A549 (cell line): Measurements from ENCODE around the gene TTLL11. TPM values are rescaled to one million over a fixed set of nuclear protein-coding genes. Genes with fewer than 3 reads are reported as not detected.

ENCODE experiments used
- ATAC-seq, 2 experiments: fragments of 200-7000 bp in 1 of 2; fragments of >200 bp in 1 of 2; cut with Nextera tagmentation in 1 of 2; cut with Tn5 transposase in 1 of 2; 3 replicates each; pipeline versions ENCODE4 v1.8.0 to v1.9.1; 2018 to 2020; ENCODE audit warnings: mild to moderate bottlenecking in 1 of 2, moderate library complexity in 1 of 2
- CTCF ChIA-PET: fragments of 300-600 bp; sonication (Branson Sonifier 250); formaldehyde crosslinking; extraction: SDS; loops from one replicate; lab custom pipeline; 2021; ENCODE audit warnings: antibody characterized with exemption, inconsistent platforms; lab: Yijun Ruan, JAX
- POLR2A ChIA-PET: fragments of 350-600 bp; formaldehyde crosslinking; extraction: SDS; loops from one replicate; lab custom pipeline; 2021; ENCODE audit warnings: antibody characterized with exemption, inconsistent platforms; lab: Yijun Ruan, JAX
- DNase-seq, 2 experiments: peaks; one replicate each; pipeline versions ENCODE4 v3.0.0 to v3.0.0-alpha.2; 2011 to 2016; ENCODE audit warnings: low read depth in 1 of 2, low spot score in 1 of 2
- FAIRE-seq: peaks from 2 replicates; lab custom pipeline; 2011; peaks lifted over from hg19 to GRCh38; lab: Jason Lieb, UNC
- H3K27ac ChIP-seq, 2 experiments: fragments of >200 bp; sonication (Bioruptor Twin); formaldehyde crosslinking; 3 replicates each; pipeline ENCODE4 v1.5.1; 2016 to 2017
- H3K4me1 ChIP-seq: fragments of >200 bp; sonication (Bioruptor Twin); formaldehyde crosslinking; 3 replicates; pipeline ENCODE4 v1.6.1; 2016
- H3K4me2 ChIP-seq: fragments of >200 bp; sonication (Bioruptor Twin); formaldehyde crosslinking; 3 replicates; pipeline ENCODE4 v1.6.1; 2016
- H3K4me3 ChIP-seq: fragments of >200 bp; sonication (Bioruptor Twin); formaldehyde crosslinking; 3 replicates; pipeline ENCODE4 v1.5.1; 2016
- H3K9me3 ChIP-seq: fragments of >200 bp; sonication (Bioruptor Twin); formaldehyde crosslinking; 3 replicates; pipeline ENCODE4 v1.6.1; 2016
- ATOH8 ChIP-seq: fragments of 250-450 bp; sonication (Bioruptor Pico); IDR thresholded peaks from 2 replicates; pipeline ENCODE4 v1.5.0; 2020; ENCODE audit warnings: low read depth, mild to moderate bottlenecking, moderate library complexity
- BCL3 ChIP-seq: fragments of >200 bp; sonication (Bioruptor Twin); formaldehyde crosslinking; IDR thresholded peaks from 3 replicates; pipeline ENCODE4 v1.6.1; 2016
- CBX2 ChIP-seq: fragments of 200-600 bp; sonication (generic); IDR thresholded peaks from 2 replicates; pipeline ENCODE4 v1.6.1; 2016; ENCODE audit warnings: low read depth, mild to moderate bottlenecking, borderline replicate concordance
- CEBPB ChIP-seq, 2 experiments: fragments of >200 bp in 1 of 2; sonication (Bioruptor Twin) in 1 of 2; formaldehyde crosslinking in 1 of 2; IDR thresholded peaks; 2 replicates each; pipeline ENCODE4 v1.6.1; 2012 to 2016
- CHD2 ChIP-seq: fragments of 150-350 bp; IDR thresholded peaks from 2 replicates; pipeline ENCODE4 v1.6.1; 2014; ENCODE audit warnings: low read length; ENCODE audit not compliant: partially characterized antibody
- EHF ChIP-seq: fragments of 250-450 bp; sonication (Bioruptor Pico); IDR thresholded peaks from 2 replicates; pipeline ENCODE4 v1.5.0; 2020; ENCODE audit warnings: mild to moderate bottlenecking
- ELK1 ChIP-seq: fragments of 150-350 bp; IDR thresholded peaks from 2 replicates; pipeline ENCODE4 v1.6.1; 2014; ENCODE audit warnings: low read depth, mild to moderate bottlenecking, low read length
- ESRRA ChIP-seq: fragments of 150-350 bp; IDR thresholded peaks from 2 replicates; pipeline ENCODE4 v1.6.1; 2014; ENCODE audit warnings: mild to moderate bottlenecking, low read length, borderline replicate concordance
- FOSB ChIP-seq: fragments of 250-450 bp; sonication (Bioruptor Pico); IDR thresholded peaks from 2 replicates; pipeline ENCODE4 v1.5.0; 2020; ENCODE audit warnings: mild to moderate bottlenecking, moderate library complexity
- FOSL2 ChIP-seq, 2 experiments: fragments of 450-650 bp in 1 of 2; fragments of >200 bp in 1 of 2; sonication (Bioruptor Twin) in 1 of 2; formaldehyde crosslinking; IDR thresholded peaks; 2 replicates each; pipeline versions ENCODE4 v1.5.0 to v1.6.1; 2016 to 2020; ENCODE audit warnings: mild to moderate bottlenecking in 1 of 2, moderate library complexity in 1 of 2
- HOXA7 ChIP-seq: fragments of 250-450 bp; sonication (Bioruptor Pico); IDR thresholded peaks from 2 replicates; pipeline ENCODE4 v1.5.0; 2020; ENCODE audit warnings: mild to moderate bottlenecking, moderate library complexity
- HOXB13 ChIP-seq: fragments of 250-450 bp; sonication (Bioruptor Pico); IDR thresholded peaks from 2 replicates; pipeline ENCODE4 v1.5.0; 2020; ENCODE audit warnings: low read depth, mild to moderate bottlenecking, moderate library complexity
- HOXB5 ChIP-seq: fragments of 250-450 bp; sonication (Bioruptor Pico); IDR thresholded peaks from 2 replicates; pipeline ENCODE4 v1.5.0; 2020; ENCODE audit warnings: mild to moderate bottlenecking, moderate library complexity
- JUN ChIP-seq, 2 experiments: fragments of >200 bp; sonication (Bioruptor Twin); formaldehyde crosslinking; IDR thresholded peaks; 2 replicates in 1 of 2; 3 replicates in 1 of 2; pipeline ENCODE4 v1.6.1; 2016 to 2017
- MAFK ChIP-seq: fragments of 450-650 bp; IDR thresholded peaks from 2 replicates; pipeline ENCODE4 v1.6.1; 2014; ENCODE audit not compliant: partially characterized antibody
- MAZ ChIP-seq: fragments of 150-350 bp; IDR thresholded peaks from 2 replicates; pipeline ENCODE4 v1.6.1; 2014; ENCODE audit warnings: antibody characterized with exemption, low read depth, low read length, borderline replicate concordance
- NR3C1 ChIP-seq: fragments of >200 bp; sonication (Bioruptor Twin); formaldehyde crosslinking; IDR thresholded peaks from 3 replicates; pipeline ENCODE4 v1.6.1; 2017
- RAD21 ChIP-seq, 2 experiments: fragments of >200 bp in 1 of 2; sonication (Bioruptor Twin) in 1 of 2; formaldehyde crosslinking in 1 of 2; IDR thresholded peaks in 1 of 2; conservative IDR thresholded peaks in 1 of 2; 2 replicates in 1 of 2; 3 replicates in 1 of 2; pipeline ENCODE4 v1.6.1; 2012 to 2018; ENCODE audit warnings: inconsistent platforms in 1 of 2
- RARB ChIP-seq: fragments of 250-450 bp; sonication (Bioruptor Pico); IDR thresholded peaks from 2 replicates; pipeline ENCODE4 v1.8.0; 2021; ENCODE audit warnings: mild to moderate bottlenecking, moderate library complexity
- ZC3H11A ChIP-seq: fragments of 450-650 bp; IDR thresholded peaks from 2 replicates; pipeline ENCODE4 v1.6.1; 2014; ENCODE audit warnings: antibody characterized with exemption, mild to moderate bottlenecking
- ZNF302 ChIP-seq: fragments of 250-450 bp; sonication (Bioruptor Pico); IDR thresholded peaks from 2 replicates; pipeline ENCODE4 v1.9.0; 2021; ENCODE audit warnings: inconsistent platforms, mild to moderate bottlenecking, moderate library complexity
- WGBS: methylation state at CpG from one replicate; pipeline ENCODE4 v1.1.6; 2017; ENCODE audit errors: missing lambda C conversion rate; 5-methylcytosine and 5-hydroxymethylcytosine counted together
- polyA plus RNA-seq, 4 experiments: library from polyadenylated mRNA; depleted of rRNA in 3 of 4; stranded (reverse); fragments of >200 nt; fragmentation: RNase III in 1 of 4; extraction: RNeasy Plus Mini Kit Qiagen cat#74134 plus additional on column Dnase treatment in 1 of 4; gene quantifications; 2 replicates in 3 of 4; 3 replicates in 1 of 4; pipeline ENCODE4 v1.2.3, GENCODE V29; 2011 to 2017
- TF ChIP-seq, protein P1 (sequence below): IDR thresholded peaks from 2 replicates; pipeline ENCODE4 v1.6.1; 2012
- TF ChIP-seq, protein P2 (sequence below): fragments of >200 bp; sonication (Bioruptor Twin); formaldehyde crosslinking; IDR thresholded peaks from 3 replicates; pipeline ENCODE4 v1.5.1; 2016
- TF ChIP-seq, protein P3 (sequence below): IDR thresholded peaks from 2 replicates; pipeline ENCODE4 v1.6.1; 2012; ENCODE audit warnings: low read depth, borderline replicate concordance

Gene TTLL11
- polyA plus RNA-seq, 2 of the 4 experiments (the other 2 are of a cell fraction), result 1.8 to 2.6 TPM

- Histone ChIP-seq H3K4me3 (no peak overlapping the region), H3K27ac (no peak overlapping the region), H3K9me3 (peaks cover 17% of the 10 kb centered on the region), H3K4me2 (no peak overlapping the region), H3K4me1 (no peaks in the 10 kb centered on the region)
- CTCF ChIA-PET, result interaction anchor here (0.5 to 20.3 kb wide), 8 partner anchors 10 to 348 kb away, joined by 3 to 385 read pairs (median 4); partner anchors contain the start of genes LHX6 and TTLL11
- ATAC-seq (no peak), DNase-seq (no peak), FAIRE-seq (no peak)
- POLR2A ChIA-PET, result no interaction called here
- no peak for TF ChIP-seq FOSL2 (IDR thresholded peaks at IDR 0.05)
- TF ChIP-seq FOSL2 (CRISPR knock-in tag; IDR thresholded peaks at IDR 0.05), result no peak
- TF ChIP-seq BCL3, result no peak
- TF ChIP-seq ELK1, result no peak
- no peak for TF ChIP-seq ATOH8
- no peak for TF ChIP-seq NR3C1
- TF ChIP-seq, protein P1, sequence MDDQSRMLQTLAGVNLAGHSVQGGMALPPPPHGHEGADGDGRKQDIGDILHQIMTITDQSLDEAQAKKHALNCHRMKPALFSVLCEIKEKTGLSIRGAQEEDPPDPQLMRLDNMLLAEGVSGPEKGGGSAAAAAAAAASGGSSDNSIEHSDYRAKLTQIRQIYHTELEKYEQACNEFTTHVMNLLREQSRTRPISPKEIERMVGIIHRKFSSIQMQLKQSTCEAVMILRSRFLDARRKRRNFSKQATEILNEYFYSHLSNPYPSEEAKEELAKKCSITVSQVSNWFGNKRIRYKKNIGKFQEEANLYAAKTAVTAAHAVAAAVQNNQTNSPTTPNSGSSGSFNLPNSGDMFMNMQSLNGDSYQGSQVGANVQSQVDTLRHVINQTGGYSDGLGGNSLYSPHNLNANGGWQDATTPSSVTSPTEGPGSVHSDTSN, result no peak
- no peak for TF ChIP-seq ESRRA
- WGBS, result 88% methylated on average over 2 of the region's 2 CpGs
Measured at GRCh38 chr9:122106576-122106975, 13.5 kb upstream of the TTLL11 start.

GRCh38 chr9:122103985-122104384, 10.9 kb upstream of the TTLL11 start:
- ChIA-PET POLR2A (no interaction called here), CTCF (interaction anchor here (0.9 to 4.1 kb wide), 4 partner anchors 16 to 246 kb away, joined by 3 to 61 read pairs (median 3); no protein-coding TSS in a partner anchor)
- 79% methylated on average over 1 of the region's 1 CpG for WGBS
- no peak for TF ChIP-seq HOXB5 (CRISPR knock-in tag)
- no peak for TF ChIP-seq ELK1
- TF ChIP-seq ZNF302, result no peak
- no peak for TF ChIP-seq MAZ
- TF ChIP-seq ATOH8, result no peak
- no peak for TF ChIP-seq RARB (CRISPR knock-in tag)
- TF ChIP-seq FOSL2 (IDR thresholded peaks at IDR 0.05), result no peak
- TF ChIP-seq FOSL2 (CRISPR knock-in tag; IDR thresholded peaks at IDR 0.05), result no peak
- TF ChIP-seq HOXA7, result no peak
- no peak for TF ChIP-seq JUN (IDR thresholded peaks at IDR 0.05)
- TF ChIP-seq FOSB (CRISPR knock-in tag), result no peak
- TF ChIP-seq CEBPB (IDR thresholded peaks at IDR 0.05), result no peak
- TF ChIP-seq, protein P2, sequence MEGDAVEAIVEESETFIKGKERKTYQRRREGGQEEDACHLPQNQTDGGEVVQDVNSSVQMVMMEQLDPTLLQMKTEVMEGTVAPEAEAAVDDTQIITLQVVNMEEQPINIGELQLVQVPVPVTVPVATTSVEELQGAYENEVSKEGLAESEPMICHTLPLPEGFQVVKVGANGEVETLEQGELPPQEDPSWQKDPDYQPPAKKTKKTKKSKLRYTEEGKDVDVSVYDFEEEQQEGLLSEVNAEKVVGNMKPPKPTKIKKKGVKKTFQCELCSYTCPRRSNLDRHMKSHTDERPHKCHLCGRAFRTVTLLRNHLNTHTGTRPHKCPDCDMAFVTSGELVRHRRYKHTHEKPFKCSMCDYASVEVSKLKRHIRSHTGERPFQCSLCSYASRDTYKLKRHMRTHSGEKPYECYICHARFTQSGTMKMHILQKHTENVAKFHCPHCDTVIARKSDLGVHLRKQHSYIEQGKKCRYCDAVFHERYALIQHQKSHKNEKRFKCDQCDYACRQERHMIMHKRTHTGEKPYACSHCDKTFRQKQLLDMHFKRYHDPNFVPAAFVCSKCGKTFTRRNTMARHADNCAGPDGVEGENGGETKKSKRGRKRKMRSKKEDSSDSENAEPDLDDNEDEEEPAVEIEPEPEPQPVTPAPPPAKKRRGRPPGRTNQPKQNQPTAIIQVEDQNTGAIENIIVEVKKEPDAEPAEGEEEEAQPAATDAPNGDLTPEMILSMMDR, result no peak
- TF ChIP-seq MAFK, result no peak
- no peak for TF ChIP-seq EHF (CRISPR knock-in tag)
- TF ChIP-seq CHD2, result no peak
- TF ChIP-seq ZC3H11A, result no peak
- TF ChIP-seq, protein P3, sequence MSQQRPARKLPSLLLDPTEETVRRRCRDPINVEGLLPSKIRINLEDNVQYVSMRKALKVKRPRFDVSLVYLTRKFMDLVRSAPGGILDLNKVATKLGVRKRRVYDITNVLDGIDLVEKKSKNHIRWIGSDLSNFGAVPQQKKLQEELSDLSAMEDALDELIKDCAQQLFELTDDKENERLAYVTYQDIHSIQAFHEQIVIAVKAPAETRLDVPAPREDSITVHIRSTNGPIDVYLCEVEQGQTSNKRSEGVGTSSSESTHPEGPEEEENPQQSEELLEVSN, result no peak
- no peak for TF ChIP-seq CBX2
- no peak for TF ChIP-seq RAD21 (conservative IDR thresholded peaks at IDR 0.05 in 1 of 2, IDR thresholded peaks at IDR 0.05 in 1 of 2)
- no peak for TF ChIP-seq HOXB13
- H3K9me3 ChIP-seq, result peaks cover 17% of the 10 kb centered on the region
- H3K27ac ChIP-seq, result no peak overlapping the region
- H3K4me2 ChIP-seq, result no peak overlapping the region
- no peak for ATAC-seq
- no peak for FAIRE-seq
- H3K4me3 ChIP-seq, result no peak overlapping the region
- H3K4me1 ChIP-seq, result no peaks in the 10 kb centered on the region
- no peak for DNase-seq
